GM19468 (cell line): ENCODE data around the gene USP32.
"Not testable (repeated sequence)": the region's sequence is repeated elsewhere in the genome, so short reads cannot be mapped to it uniquely, and the experiment has no call there.

Experiments used
- ATAC-seq: cut with Tn5 transposase; IDR thresholded peaks from one replicate; pipeline ENCODE4 v1.9.1; 2021; ENCODE audit warnings: mild to moderate bottlenecking, moderate library complexity, moderate number of reproducible peaks; ENCODE audit not compliant: unreplicated experiment; ENCODE audit errors: extremely low read depth

The USP32 gene

GRCh38 chr17:60342492-60342891 is 49.4 kb downstream of the USP32 start:
- not testable (repeated sequence) for ATAC-seq

GRCh38 chr17:60335289-60335688 is 56.6 kb downstream of the USP32 start:
- ATAC-seq = no peak

- ATAC-seq = no peak
Observed at GRCh38 chr17:60333628-60334031, 58.3 kb downstream of the USP32 start.

GRCh38 chr17:60333072-60333471 is 58.9 kb downstream of the USP32 start:
- not testable (repeated sequence) for ATAC-seq

- ATAC-seq = no peak
Observed at GRCh38 chr17:60332574-60332973, 59.4 kb downstream of the USP32 start.

GRCh38 chr17:60330731-60331130 is 61.2 kb downstream of the USP32 start:
- no peak for ATAC-seq

- ATAC-seq = no peak
Observed at GRCh38 chr17:60328679-60329078, 63.3 kb downstream of the USP32 start.

GRCh38 chr17:60327901-60328273 is 64.0 kb downstream of the USP32 start:
- ATAC-seq = no peak

- ATAC-seq = no peak
Observed at GRCh38 chr17:60327134-60327900, 64.6 kb downstream of the USP32 start.

GRCh38 chr17:60326702-60327101 is 65.2 kb downstream of the USP32 start:
- ATAC-seq = no peak

- ATAC-seq = no peak
Observed at GRCh38 chr17:60325730-60326524, 66.0 kb downstream of the USP32 start.

GRCh38 chr17:60323754-60324153 is 68.2 kb downstream of the USP32 start:
- no peak for ATAC-seq

GRCh38 chr17:60322056-60322387 is 69.9 kb downstream of the USP32 start:
- no peak for ATAC-seq

GRCh38 chr17:60321336-60322055 is 70.4 kb downstream of the USP32 start:
- ATAC-seq = no peak

GRCh38 chr17:60318830-60319229 is 73.1 kb downstream of the USP32 start:
- ATAC-seq = no peak

GRCh38 chr17:60318326-60318725 is 73.6 kb downstream of the USP32 start:
- ATAC-seq = no peak

- no peak for ATAC-seq
Observed at GRCh38 chr17:60315650-60316049, 76.3 kb downstream of the USP32 start.

GRCh38 chr17:60314900-60315299 is 77.0 kb downstream of the USP32 start:
- ATAC-seq = not testable (repeated sequence)

GRCh38 chr17:60314423-60314822 is 77.5 kb downstream of the USP32 start:
- no peak for ATAC-seq

GRCh38 chr17:60311936-60312335 is 80.0 kb downstream of the USP32 start:
- ATAC-seq = no peak

- no peak for ATAC-seq
Observed at GRCh38 chr17:60311186-60311585, 80.7 kb downstream of the USP32 start.
